ENCODE measurements around the gene KLHL8.

KLHL8 gene

GRCh38 chr4:87241336-87241735 is 20.9 kb upstream of the KLHL8 start:
- peak in 1 of 2 experiments; percentile 63 for DNase-seq (ENCODE audit: low read depth in 1 of 2, low spot score in 1 of 2)
- in situ Hi-C loops (cut with HindIII; ENCODE audit: low pct_unique_long_range_greater_than_20kb, low sequenced_read_pairs), result no loop called here
- 0 out of 2 replicates have a peak, but pooled peaks have one; percentile 9 for TF ChIP-seq JUND (IDR thresholded peaks at IDR 0.05; ENCODE audit: low read depth)

GRCh38 chr4:87240341-87240740 is 19.9 kb upstream of the KLHL8 start:
- no peak for DNase-seq (ENCODE audit: low read depth in 1 of 2, low spot score in 1 of 2)
- in situ Hi-C loops (cut with HindIII; ENCODE audit: low pct_unique_long_range_greater_than_20kb, low sequenced_read_pairs), result no loop called here
- TF ChIP-seq JUND (IDR thresholded peaks at IDR 0.05; ENCODE audit: low read depth), result no peak

GRCh38 chr4:87239821-87240220 is 19.4 kb upstream of the KLHL8 start:
- in situ Hi-C loops (cut with HindIII; ENCODE audit: low pct_unique_long_range_greater_than_20kb, low sequenced_read_pairs), result no loop called here

GRCh38 chr4:87239194-87239593 is 18.8 kb upstream of the KLHL8 start:
- DNase-seq (ENCODE audit: low read depth in 1 of 2, low spot score in 1 of 2), result no peak
- TF ChIP-seq JUND (IDR thresholded peaks at IDR 0.05; ENCODE audit: low read depth), result no peak
- in situ Hi-C loops (cut with HindIII; ENCODE audit: low pct_unique_long_range_greater_than_20kb, low sequenced_read_pairs), result no loop called here

More at GRCh38 chr4:87239821-87240220, 19.4 kb upstream of the KLHL8 start:
- no peak for TF ChIP-seq JUND (IDR thresholded peaks at IDR 0.05; ENCODE audit: low read depth)
- DNase-seq (ENCODE audit: low read depth in 1 of 2, low spot score in 1 of 2), result no peak

GRCh38 chr4:87236861-87237260 is 16.4 kb upstream of the KLHL8 start:
- no peak for DNase-seq (ENCODE audit: low read depth in 1 of 2, low spot score in 1 of 2)
- in situ Hi-C loops (cut with HindIII; ENCODE audit: low pct_unique_long_range_greater_than_20kb, low sequenced_read_pairs), result no loop called here
- no peak for TF ChIP-seq JUND (IDR thresholded peaks at IDR 0.05; ENCODE audit: low read depth)

- TF ChIP-seq JUND (IDR thresholded peaks at IDR 0.05; ENCODE audit: low read depth), result no peak
- DNase-seq (ENCODE audit: low read depth in 1 of 2, low spot score in 1 of 2), result no peak
- in situ Hi-C loops (cut with HindIII; ENCODE audit: low pct_unique_long_range_greater_than_20kb, low sequenced_read_pairs), result no loop called here
These were observed 14.7 kb upstream of the KLHL8 start for GRCh38 chr4:87235020-87235671.

GRCh38 chr4:87232216-87232615 is 11.8 kb upstream of the KLHL8 start:
- DNase-seq (ENCODE audit: low read depth in 1 of 2, low spot score in 1 of 2), result no peak
- in situ Hi-C loops (cut with HindIII; ENCODE audit: low pct_unique_long_range_greater_than_20kb, low sequenced_read_pairs), result no loop called here
- no peak for TF ChIP-seq JUND (IDR thresholded peaks at IDR 0.05; ENCODE audit: low read depth)

- DNase-seq (ENCODE audit: low read depth in 1 of 2, low spot score in 1 of 2), result no peak
- in situ Hi-C loops (cut with HindIII; ENCODE audit: low pct_unique_long_range_greater_than_20kb, low sequenced_read_pairs), result no loop called here
- no peak for TF ChIP-seq JUND (IDR thresholded peaks at IDR 0.05; ENCODE audit: low read depth)
These were observed 10.4 kb upstream of the KLHL8 start for GRCh38 chr4:87230806-87231205.

- in situ Hi-C loops (cut with HindIII; ENCODE audit: low pct_unique_long_range_greater_than_20kb, low sequenced_read_pairs), result no loop called here
- no peak for DNase-seq (ENCODE audit: low read depth in 1 of 2, low spot score in 1 of 2)
- no peak for TF ChIP-seq JUND (IDR thresholded peaks at IDR 0.05; ENCODE audit: low read depth)
These were observed 9.6 kb upstream of the KLHL8 start for GRCh38 chr4:87229979-87230378.

GRCh38 chr4:87228262-87228860 is 7.9 kb upstream of the KLHL8 start:
- in situ Hi-C loops (cut with HindIII; ENCODE audit: low pct_unique_long_range_greater_than_20kb, low sequenced_read_pairs), result no loop called here
- no peak for DNase-seq (ENCODE audit: low read depth in 1 of 2, low spot score in 1 of 2)
- TF ChIP-seq JUND (IDR thresholded peaks at IDR 0.05; ENCODE audit: low read depth), result no peak

- in situ Hi-C loops (cut with HindIII; ENCODE audit: low pct_unique_long_range_greater_than_20kb, low sequenced_read_pairs), result no loop called here
- TF ChIP-seq JUND (IDR thresholded peaks at IDR 0.05; ENCODE audit: low read depth), result no peak
- DNase-seq (ENCODE audit: low read depth in 1 of 2, low spot score in 1 of 2), result no peak
These were observed 7.3 kb upstream of the KLHL8 start for GRCh38 chr4:87227751-87228151.

GRCh38 chr4:87225936-87226335 is 5.5 kb upstream of the KLHL8 start:
- DNase-seq (ENCODE audit: low read depth in 1 of 2, low spot score in 1 of 2), result no peak
- no peak for TF ChIP-seq JUND (IDR thresholded peaks at IDR 0.05; ENCODE audit: low read depth)
- in situ Hi-C loops (cut with HindIII; ENCODE audit: low pct_unique_long_range_greater_than_20kb, low sequenced_read_pairs), result no loop called here

- no peak for TF ChIP-seq JUND (IDR thresholded peaks at IDR 0.05; ENCODE audit: low read depth)
- in situ Hi-C loops (cut with HindIII; ENCODE audit: low pct_unique_long_range_greater_than_20kb, low sequenced_read_pairs), result no loop called here
- no peak for DNase-seq (ENCODE audit: low read depth in 1 of 2, low spot score in 1 of 2)
These were observed 3.9 kb upstream of the KLHL8 start for GRCh38 chr4:87224141-87224923.

Data from T47D (cell line).